ENCODE data around the gene ZCCHC14. TPM values are rescaled to one million over a fixed set of nuclear protein-coding genes. Genes with fewer than 3 reads are reported as not detected.

The ZCCHC14 gene
- polyA plus RNA-seq, 2 of the 4 experiments (the other 2 are of a cell fraction): 3.8 to 7.3 TPM

GRCh38 chr16:87463722-87464690, 28.8 kb downstream of the ZCCHC14 start:
- no peak for DNase-seq (ENCODE audit: low read depth in 1 of 2, low spot score in 1 of 2)
- Histone ChIP-seq H3K4me2 (peak overlapping the region; percentile 38), H3K9me3 (no peaks in the 10 kb centered on the region), H3K4me1 (peaks cover 24% of the 10 kb centered on the region), H3K27ac (peak overlapping the region in 1 of 2 experiments; percentile 55; a peak in 3 of 6 replicates), H3K4me3 (no peak overlapping the region)
- TF ChIP-seq SMC3 (IDR thresholded peaks at IDR 0.05) (no peak), ESRRA (IDR thresholded peaks at IDR 0.05; ENCODE audit: borderline replicate concordance, low read length) (no peak), HEYL (CRISPR knock-in tag; IDR thresholded peaks at IDR 0.05) (no peak), RCOR1 (IDR thresholded peaks at IDR 0.05; ENCODE audit: low read depth, low read length) (no peak), PBX3 (IDR thresholded peaks at IDR 0.05) (no peak), NR3C1 (IDR thresholded peaks at IDR 0.05) (no peak), RNF2 (IDR thresholded peaks at IDR 0.05; ENCODE audit: borderline replicate concordance, low read depth) (no peak), NPAS2 (CRISPR knock-in tag; IDR thresholded peaks at IDR 0.05; ENCODE audit: borderline replicate concordance) (no peak), CEBPB (IDR thresholded peaks at IDR 0.05) (no peak), KDM1A (IDR thresholded peaks at IDR 0.05; ENCODE audit: low read depth) (no peak), MAX (IDR thresholded peaks at IDR 0.05) (no peak), CBX8 (IDR thresholded peaks at IDR 0.05) (no peak), BCL3 (IDR thresholded peaks at IDR 0.05) (no peak), POLR2AphosphoS2 (conservative IDR thresholded peaks at IDR 0.05; ENCODE audit: low read length) (no peak)
- 82% methylated on average over 22 of the region's 22 CpGs for WGBS (ENCODE audit: missing lambda C conversion rate)
- no peak for ATAC-seq
- ChIA-PET CTCF (interaction anchor here (0.7 to 7.4 kb wide), 10 partner anchors 12 to 171 kb away, joined by 3 to 85 read pairs (median 4); no protein-coding TSS in a partner anchor), POLR2A (interaction anchor here (0.6 kb wide), 1 partner anchor 31 kb away, joined by 4 read pairs; no protein-coding TSS in a partner anchor)
- no peak for FAIRE-seq

GRCh38 chr16:87461466-87461991, 31.3 kb downstream of the ZCCHC14 start:
- POLR2A ChIA-PET: interaction anchor here (0.6 to 0.9 kb wide), 2 partner anchors 9 to 33 kb away, joined by 3 to 11 read pairs; no protein-coding TSS in a partner anchor
- peak; percentile 55 for TF ChIP-seq SMC3 (IDR thresholded peaks at IDR 0.05)
- TF ChIP-seq CTCF (IDR thresholded peaks at IDR 0.05): peak; percentile 67
- TF ChIP-seq EP300 (IDR thresholded peaks at IDR 0.05): no peak
- peak; percentile 23; the same call in 1 of the 2 replicates for TF ChIP-seq MAX (IDR thresholded peaks at IDR 0.05)
- peak; percentile 39 to 42; a peak in 3 of 5 replicates for TF ChIP-seq RAD21 (conservative IDR thresholded peaks at IDR 0.05 in 1 of 2, IDR thresholded peaks at IDR 0.05 in 1 of 2)
- no peak for TF ChIP-seq CBX8 (IDR thresholded peaks at IDR 0.05)
- 0 out of 2 replicates have a peak, but pooled peaks have one; percentile 11 for TF ChIP-seq POLR2A (IDR thresholded peaks at IDR 0.05; ENCODE audit: low read length)
- peaks cover 40% of the 10 kb centered on the region for H3K4me1 ChIP-seq
- H3K27ac ChIP-seq: peak overlapping the region; percentile 72 to 86
- DNase-seq (ENCODE audit: low read depth in 1 of 2, low spot score in 1 of 2) (peak; percentile 94), FAIRE-seq (no peak), ATAC-seq (peak; percentile 98 to 99)
- no peaks in the 10 kb centered on the region for H3K9me3 ChIP-seq
- CTCF ChIA-PET: interaction anchor here (0.5 to 7.4 kb wide), 35 partner anchors 9 to 1117 kb away, joined by 3 to 85 read pairs (median 4); partner anchors contain the start of gene ZCCHC14
- 10% methylated on average over 11 of the region's 11 CpGs for WGBS (ENCODE audit: missing lambda C conversion rate)
- peak overlapping the region; percentile 92 for H3K4me2 ChIP-seq
- H3K4me3 ChIP-seq: peak overlapping the region; percentile 40

Data from A549 (cell line).